Fibroblast of mammary gland (primary cell): ENCODE results near the gene PTGS1.

Experiments
- DNase-seq: peaks from one replicate; pipeline ENCODE4 v3.0.0-alpha.2; 2010; ENCODE audit warnings: low read depth
- H3K4me3 ChIP-seq: 2 replicates; pipeline ENCODE4 v1.5.1; 2011; ENCODE audit warnings: low read depth, mild to moderate bottlenecking, low read length, moderate library complexity; ENCODE audit not compliant: control insufficient read depth
- CTCF ChIP-seq: conservative IDR thresholded peaks from 2 replicates; pipeline ENCODE4 v1.5.1; 2011; ENCODE audit warnings: low read depth, low read length, inconsistent platforms; ENCODE audit not compliant: control insufficient read depth, insufficient read depth

PTGS1 gene

GRCh38 chr9:122389195-122389594 is 18.4 kb downstream of the PTGS1 start:
- no peak overlapping the region for H3K4me3 ChIP-seq
- no peak for TF ChIP-seq CTCF
- DNase-seq: no peak

GRCh38 chr9:122389799-122390481 is 19.1 kb downstream of the PTGS1 start:
- no peak overlapping the region for H3K4me3 ChIP-seq
- no peak for DNase-seq
- no peak for TF ChIP-seq CTCF

- no peak overlapping the region for H3K4me3 ChIP-seq
- no peak for DNase-seq
- no peak for TF ChIP-seq CTCF
Measured at GRCh38 chr9:122392284-122392683, 21.5 kb downstream of the PTGS1 start.

- TF ChIP-seq CTCF: no peak
- H3K4me3 ChIP-seq: no peak overlapping the region
- DNase-seq: peak; percentile 69
Measured at GRCh38 chr9:122392714-122393113, 21.9 kb downstream of the PTGS1 start.

- no peak for TF ChIP-seq CTCF
- H3K4me3 ChIP-seq: no peak overlapping the region
- DNase-seq: no peak
Measured at GRCh38 chr9:122393284-122393983, 22.6 kb downstream of the PTGS1 start.

GRCh38 chr9:122394265-122395125 is 23.7 kb downstream of the PTGS1 start:
- no peak overlapping the region for H3K4me3 ChIP-seq
- DNase-seq: peak; percentile 96
- TF ChIP-seq CTCF: no peak
